ENCODE measurements around the gene LRP3. TPM values are rescaled to one million over a fixed set of nuclear protein-coding genes. Genes with fewer than 3 reads are reported as not detected.

The LRP3 gene
- total RNA-seq, 1 donor from 2014 or later: 49.6 TPM

DNA sequence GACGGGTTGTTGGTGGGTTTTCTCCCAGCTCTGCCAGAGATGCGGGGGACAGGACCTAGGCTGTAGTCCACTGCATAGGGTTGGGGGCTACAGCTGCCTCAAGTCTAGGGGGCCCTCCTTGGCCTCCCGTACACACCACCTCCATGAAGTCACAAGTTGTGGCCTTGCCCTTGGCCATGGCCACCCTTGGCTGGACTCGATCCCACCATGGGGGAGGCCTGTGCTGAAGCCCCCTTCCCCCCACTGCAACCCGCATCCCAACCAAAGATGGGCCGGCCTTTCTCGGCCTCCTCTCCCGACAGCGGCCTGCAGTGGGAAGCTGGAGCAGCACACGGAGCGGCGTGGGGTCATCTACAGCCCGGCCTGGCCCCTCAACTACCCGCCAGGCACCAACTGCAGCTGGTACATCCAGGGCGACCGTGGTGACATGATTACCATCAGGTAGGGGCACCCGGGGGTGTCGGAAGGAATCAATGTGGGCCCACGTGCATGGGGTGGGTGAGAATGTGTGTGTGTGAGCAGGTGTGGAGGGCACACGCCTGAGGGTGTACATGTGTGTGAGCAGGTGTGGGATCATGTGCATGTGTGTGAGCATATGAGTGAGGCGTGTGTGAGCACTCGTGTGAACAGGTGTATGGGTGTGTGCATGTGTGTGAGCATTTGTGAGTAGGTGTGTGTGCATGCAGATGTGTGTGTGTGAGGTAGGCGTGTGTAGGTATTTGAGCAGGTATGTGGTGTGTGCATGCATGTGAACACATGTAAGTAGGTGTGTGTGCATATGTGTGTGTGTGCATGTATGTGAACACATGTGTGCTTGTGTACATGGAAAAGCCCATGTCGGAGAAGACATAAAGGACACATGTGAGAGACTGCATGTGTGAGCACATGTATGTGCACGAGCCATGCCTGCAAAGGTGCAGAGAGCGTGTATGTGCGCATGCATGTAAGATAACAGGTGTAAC, 8.7 kb downstream of the LRP3 start:
- DNase-seq (ENCODE audit: extremely low spot score, unreplicated experiment): no peak
- no peak overlapping the region for H3K4me3 Mint-ChIP-seq
- H3K36me3 Mint-ChIP-seq: peaks cover 5% of the 10 kb centered on the region
- TF ChIP-seq, protein P1, sequence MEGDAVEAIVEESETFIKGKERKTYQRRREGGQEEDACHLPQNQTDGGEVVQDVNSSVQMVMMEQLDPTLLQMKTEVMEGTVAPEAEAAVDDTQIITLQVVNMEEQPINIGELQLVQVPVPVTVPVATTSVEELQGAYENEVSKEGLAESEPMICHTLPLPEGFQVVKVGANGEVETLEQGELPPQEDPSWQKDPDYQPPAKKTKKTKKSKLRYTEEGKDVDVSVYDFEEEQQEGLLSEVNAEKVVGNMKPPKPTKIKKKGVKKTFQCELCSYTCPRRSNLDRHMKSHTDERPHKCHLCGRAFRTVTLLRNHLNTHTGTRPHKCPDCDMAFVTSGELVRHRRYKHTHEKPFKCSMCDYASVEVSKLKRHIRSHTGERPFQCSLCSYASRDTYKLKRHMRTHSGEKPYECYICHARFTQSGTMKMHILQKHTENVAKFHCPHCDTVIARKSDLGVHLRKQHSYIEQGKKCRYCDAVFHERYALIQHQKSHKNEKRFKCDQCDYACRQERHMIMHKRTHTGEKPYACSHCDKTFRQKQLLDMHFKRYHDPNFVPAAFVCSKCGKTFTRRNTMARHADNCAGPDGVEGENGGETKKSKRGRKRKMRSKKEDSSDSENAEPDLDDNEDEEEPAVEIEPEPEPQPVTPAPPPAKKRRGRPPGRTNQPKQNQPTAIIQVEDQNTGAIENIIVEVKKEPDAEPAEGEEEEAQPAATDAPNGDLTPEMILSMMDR (conservative IDR thresholded peaks at IDR 0.05): no peak
- no peaks in the 10 kb centered on the region for H3K27me3 Mint-ChIP-seq
- no peaks in the 10 kb centered on the region for H3K9me3 Mint-ChIP-seq
- H3K27ac Mint-ChIP-seq: no peak overlapping the region
- H3K4me1 Mint-ChIP-seq (ENCODE audit: unreplicated experiment): no peaks in the 10 kb centered on the region

DNA sequence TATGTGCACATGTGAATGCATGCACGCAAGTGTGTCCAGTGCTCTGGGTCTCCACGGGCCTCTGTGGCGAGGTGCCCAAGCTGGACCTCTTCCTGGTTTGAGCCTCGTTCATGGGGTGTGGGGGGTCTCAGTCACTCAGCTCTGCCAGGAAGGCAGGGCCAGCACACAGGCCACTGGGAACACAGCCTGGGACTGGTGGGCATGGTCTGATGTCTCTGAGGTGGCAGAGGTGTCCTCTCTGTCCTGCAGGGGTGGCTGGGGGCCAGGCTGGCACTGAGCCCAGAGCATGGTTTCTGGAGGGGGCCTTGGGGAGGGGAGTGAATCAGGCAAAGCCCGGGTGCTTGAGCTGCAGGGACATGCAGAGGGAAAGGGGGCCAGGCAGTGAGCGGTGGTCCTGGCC, 9.4 kb downstream of the LRP3 start:
- Mint-ChIP-seq H3K36me3 (peaks cover 5% of the 10 kb centered on the region), H3K27me3 (no peaks in the 10 kb centered on the region), H3K4me1 (ENCODE audit: unreplicated experiment) (no peaks in the 10 kb centered on the region), H3K9me3 (no peaks in the 10 kb centered on the region), H3K4me3 (no peak overlapping the region), H3K27ac (no peak overlapping the region)
- no peak for DNase-seq (ENCODE audit: extremely low spot score, unreplicated experiment)
- TF ChIP-seq, protein P1 (conservative IDR thresholded peaks at IDR 0.05): no peak

DNA sequence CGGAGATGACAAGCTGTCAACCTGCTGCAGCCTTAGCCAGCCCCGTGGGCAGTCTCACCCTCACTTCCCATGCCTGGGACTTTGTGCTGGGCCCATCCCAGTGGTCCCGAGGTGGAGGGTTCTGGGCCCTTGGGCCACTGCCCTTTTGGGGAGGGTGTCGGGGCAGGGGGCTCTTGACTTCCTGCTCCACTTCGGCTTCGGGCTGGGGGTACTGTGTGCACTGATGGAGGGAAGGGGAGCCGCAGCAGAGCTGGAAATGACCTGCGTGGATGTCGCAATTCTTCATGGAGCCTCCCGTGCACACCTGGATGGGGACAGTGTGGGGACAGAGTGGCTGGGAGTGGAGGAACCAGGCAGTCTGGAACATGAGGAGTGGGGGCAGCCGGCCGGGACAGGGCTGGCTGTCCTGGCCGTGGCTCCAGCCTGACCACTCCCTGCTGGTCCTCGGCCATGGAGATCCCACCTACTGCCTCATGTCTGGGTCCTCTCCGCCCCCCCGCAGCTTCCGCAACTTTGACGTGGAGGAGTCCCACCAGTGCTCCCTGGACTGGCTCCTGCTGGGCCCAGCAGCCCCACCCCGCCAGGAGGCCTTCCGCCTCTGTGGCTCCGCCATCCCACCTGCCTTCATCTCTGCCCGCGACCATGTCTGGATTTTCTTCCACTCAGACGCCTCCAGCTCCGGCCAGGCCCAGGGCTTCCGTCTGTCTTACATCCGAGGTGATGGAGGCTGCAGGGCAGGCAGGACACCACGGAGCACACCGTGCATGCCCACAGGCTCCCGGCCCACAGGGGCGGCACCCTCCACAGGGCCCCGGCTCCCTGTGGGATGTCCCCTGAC, 10.2 kb downstream of the LRP3 start:
- TF ChIP-seq, protein P1 (conservative IDR thresholded peaks at IDR 0.05): no peak
- Mint-ChIP-seq H3K36me3 (peaks cover 5% of the 10 kb centered on the region), H3K27ac (no peak overlapping the region), H3K9me3 (no peaks in the 10 kb centered on the region), H3K4me1 (ENCODE audit: unreplicated experiment) (no peaks in the 10 kb centered on the region), H3K27me3 (no peaks in the 10 kb centered on the region), H3K4me3 (no peak overlapping the region)
- DNase-seq (ENCODE audit: extremely low spot score, unreplicated experiment): no peak

DNA sequence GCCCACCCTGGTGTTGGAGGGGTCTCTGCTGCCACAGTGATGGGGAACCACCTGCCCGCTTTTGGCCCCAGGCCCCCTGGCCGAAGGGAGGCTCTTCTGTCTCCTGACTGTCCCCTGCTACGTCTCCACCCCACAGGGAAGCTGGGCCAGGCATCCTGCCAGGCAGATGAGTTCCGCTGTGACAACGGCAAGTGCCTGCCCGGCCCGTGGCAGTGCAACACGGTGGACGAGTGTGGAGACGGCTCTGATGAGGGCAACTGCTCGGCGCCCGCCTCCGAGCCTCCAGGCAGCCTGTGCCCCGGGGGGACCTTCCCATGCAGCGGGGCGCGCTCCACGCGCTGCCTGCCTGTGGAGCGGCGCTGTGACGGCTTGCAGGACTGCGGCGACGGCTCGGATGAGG, 11.0 kb downstream of the LRP3 start:
- Mint-ChIP-seq H3K27me3 (no peaks in the 10 kb centered on the region), H3K9me3 (no peaks in the 10 kb centered on the region), H3K4me3 (no peak overlapping the region), H3K36me3 (peaks cover 5% of the 10 kb centered on the region), H3K27ac (no peak overlapping the region), H3K4me1 (ENCODE audit: unreplicated experiment) (no peaks in the 10 kb centered on the region)
- TF ChIP-seq, protein P1 (conservative IDR thresholded peaks at IDR 0.05): no peak
- DNase-seq (ENCODE audit: extremely low spot score, unreplicated experiment): no peak

DNA sequence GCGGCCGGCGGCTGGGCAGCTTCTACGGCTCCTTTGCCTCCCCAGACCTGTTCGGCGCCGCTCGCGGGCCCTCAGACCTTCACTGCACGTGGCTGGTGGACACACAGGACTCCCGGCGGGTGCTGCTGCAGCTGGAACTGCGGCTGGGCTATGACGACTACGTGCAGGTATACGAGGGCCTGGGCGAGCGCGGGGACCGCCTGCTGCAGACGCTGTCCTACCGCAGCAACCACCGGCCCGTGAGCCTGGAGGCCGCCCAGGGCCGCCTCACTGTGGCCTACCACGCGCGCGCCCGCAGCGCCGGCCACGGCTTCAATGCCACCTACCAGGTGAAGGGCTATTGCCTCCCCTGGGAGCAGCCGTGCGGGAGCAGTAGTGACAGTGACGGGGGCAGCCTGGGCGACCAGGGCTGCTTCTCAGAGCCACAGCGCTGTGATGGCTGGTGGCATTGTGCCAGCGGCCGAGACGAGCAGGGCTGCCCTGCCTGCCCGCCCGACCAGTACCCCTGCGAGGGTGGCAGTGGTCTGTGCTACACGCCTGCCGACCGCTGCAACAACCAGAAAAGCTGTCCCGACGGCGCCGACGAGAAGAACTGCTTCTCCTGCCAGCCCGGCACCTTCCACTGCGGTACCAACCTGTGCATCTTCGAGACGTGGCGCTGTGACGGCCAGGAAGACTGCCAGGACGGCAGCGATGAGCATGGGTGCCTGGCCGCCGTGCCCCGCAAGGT, 11.6 kb downstream of the LRP3 start:
- Mint-ChIP-seq H3K9me3 (no peaks in the 10 kb centered on the region), H3K4me3 (no peak overlapping the region), H3K27me3 (no peaks in the 10 kb centered on the region), H3K36me3 (peaks cover 5% of the 10 kb centered on the region), H3K4me1 (ENCODE audit: unreplicated experiment) (no peaks in the 10 kb centered on the region), H3K27ac (no peak overlapping the region)
- TF ChIP-seq, protein P1 (conservative IDR thresholded peaks at IDR 0.05): no peak
- DNase-seq (ENCODE audit: extremely low spot score, unreplicated experiment): no peak
